Naive thymus-derived CD4-positive, alpha-beta T cell (primary cell): Measurements from ENCODE around the gene RASAL2. TPM values are rescaled to one million over a fixed set of nuclear protein-coding genes. Genes with fewer than 3 reads are reported as not detected.

ENCODE experiments used
- ATAC-seq: fragments of 150-1000 bp; cut with Tn5 transposase; 2 replicates; pipeline ENCODE4 v1.10.0; 2021; ENCODE audit warnings: mild to moderate bottlenecking, moderate library complexity
- CTCF ChIA-PET: fragments of 350-600 bp; sonication (Branson Sonifier 250); formaldehyde crosslinking; loops from one replicate; lab custom pipeline; 2021; ENCODE audit warnings: antibody characterized with exemption; lab: Charles Lee
- POLR2A ChIA-PET: fragments of 350-600 bp; sonication (Branson Sonifier 250); formaldehyde crosslinking; loops from one replicate; lab custom pipeline; 2021; ENCODE audit warnings: antibody characterized with exemption, inconsistent platforms; lab: Charles Lee
- DNase-seq, 9 donors: peaks; one replicate each; pipeline versions ENCODE4 v3.0.0 to v3.0.0-alpha.2; 2020 to 2022; ENCODE audit warnings: mixed read lengths in 1 of 9
- H3K27ac ChIP-seq: one replicate; pipeline ENCODE4 v1.7.0; 2013; ENCODE audit warnings: mild to moderate bottlenecking, low read depth, low read length, moderate library complexity
- H3K27me3 ChIP-seq, 2 donors: one replicate each; pipeline ENCODE4 v1.7.0; 2013; ENCODE audit warnings: low read length in 2 of 2, mild to moderate bottlenecking in 2 of 2, moderate library complexity in 2 of 2; ENCODE audit not compliant: control insufficient read depth in 2 of 2, insufficient read depth in 2 of 2
- H3K36me3 ChIP-seq, 3 experiments: 1 replicate in 2 of 3; 2 replicates in 1 of 3; pipeline ENCODE4 v1.7.0; 2013; ENCODE audit warnings: low read length in 3 of 3, mild to moderate bottlenecking in 3 of 3, moderate library complexity in 1 of 3; ENCODE audit not compliant: insufficient read depth in 3 of 3, control insufficient read depth in 2 of 3
- H3K4me1 ChIP-seq, 2 donors: one replicate each; pipeline ENCODE4 v1.7.0; 2013; ENCODE audit warnings: low read length in 2 of 2, mild to moderate bottlenecking in 2 of 2, moderate library complexity in 1 of 2; ENCODE audit not compliant: control insufficient read depth in 2 of 2, insufficient read depth in 2 of 2
- H3K4me3 ChIP-seq: 2 replicates; pipeline ENCODE4 v1.7.0; 2013; ENCODE audit warnings: mild to moderate bottlenecking, low read length
- H3K9me3 ChIP-seq, 3 experiments: 1 replicate in 2 of 3; 2 replicates in 1 of 3; pipeline ENCODE4 v1.7.0; 2013; ENCODE audit warnings: low read length in 3 of 3; ENCODE audit not compliant: control insufficient read depth in 2 of 3
- H3K27ac Mint-ChIP-seq, 9 donors: one replicate each; pipeline ENCODE4 v1.8.0; 2020 to 2022; ENCODE audit warnings: mixed read lengths in 9 of 9, mild to moderate bottlenecking in 8 of 9, moderate library complexity in 5 of 9, inconsistent platforms in 2 of 9
- H3K27me3 Mint-ChIP-seq, 5 donors: one replicate each; pipeline ENCODE4 v1.8.0; 2021 to 2022; ENCODE audit warnings: mixed read lengths in 5 of 5, mild to moderate bottlenecking in 1 of 5
- H3K36me3 Mint-ChIP-seq, 5 donors: one replicate each; pipeline ENCODE4 v1.8.0; 2020 to 2022; ENCODE audit warnings: mixed read lengths in 5 of 5, mild to moderate bottlenecking in 3 of 5, inconsistent platforms in 1 of 5
- H3K4me1 Mint-ChIP-seq, 7 donors: one replicate each; pipeline ENCODE4 v1.8.0; 2020 to 2022; ENCODE audit warnings: mixed read lengths in 7 of 7, mild to moderate bottlenecking in 3 of 7, inconsistent platforms in 1 of 7
- H3K4me3 Mint-ChIP-seq, 10 donors: one replicate each; pipeline ENCODE4 v1.8.0; 2020 to 2022; ENCODE audit warnings: mild to moderate bottlenecking in 10 of 10, mixed read lengths in 10 of 10, moderate library complexity in 6 of 10, inconsistent platforms in 2 of 10
- H3K9me3 Mint-ChIP-seq, 11 donors: one replicate each; pipeline ENCODE4 v1.8.0; 2020 to 2022; ENCODE audit warnings: mixed read lengths in 11 of 11, mild to moderate bottlenecking in 4 of 11, inconsistent platforms in 1 of 11, moderate library complexity in 1 of 11
- intact Hi-C, 2 donors: fragments of 100-400 bp; cut with micrococcal nuclease; formaldehyde crosslinking; loops; one replicate each; pipeline ENCODE4 v1.15.1; 2023
- polyA plus RNA-seq, 2 donors: library from polyadenylated mRNA; unstranded; fragments of 300-500 nt; fragmentation: Illumina TruSeq; gene quantifications; one replicate each; pipeline ENCODE4 v1.2.3, GENCODE V29; 2021
- total RNA-seq, 6 experiments: library from RNA in 5 of 6; stranded (reverse) in 5 of 6; gene quantifications; 1 replicate in 5 of 6; 2 replicates in 1 of 6; pipeline ENCODE4 v1.2.3 and lab custom pipeline; 2021 to 2026

Gene RASAL2
- total and polyA plus RNA-seq, 7 experiments from 2014 or later, result 0.11 to 0.69 (median 0.15) TPM; not detected in 3

DNA sequence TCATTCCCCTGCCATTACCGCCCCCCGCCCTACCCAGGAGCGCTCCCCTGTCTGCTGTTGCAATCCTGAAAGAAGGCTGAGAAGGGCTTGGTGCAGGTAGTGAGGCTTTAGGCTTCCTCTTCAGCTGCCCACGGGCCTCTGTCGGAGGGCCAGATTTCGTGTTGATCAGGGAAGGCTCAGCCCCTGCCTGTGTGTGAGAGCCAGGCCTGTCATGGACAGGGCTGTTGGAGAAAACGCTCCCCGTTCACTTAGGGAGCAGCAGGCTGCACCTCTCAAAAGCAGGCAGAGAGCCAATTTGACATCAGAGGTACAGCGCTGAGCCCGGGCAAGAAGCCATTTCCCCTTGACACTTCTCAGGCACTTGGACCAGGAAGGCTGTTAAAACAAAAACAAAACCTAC is 438.0 kb downstream of the RASAL2 start:
- Histone ChIP-seq H3K4me1 (peaks cover 0 to 6% of the 10 kb centered on the region in 2 donors), H3K36me3 (no peaks in the 10 kb centered on the region), H3K27me3 (no peaks in the 10 kb centered on the region), H3K4me3 (no peak overlapping the region), H3K9me3 (no peaks in the 10 kb centered on the region), H3K27ac (no peak overlapping the region)
- Mint-ChIP-seq H3K4me3 (no peak overlapping the region), H3K4me1 (peaks cover 0 to 4% (median 4%) of the 10 kb centered on the region in 7 donors), H3K27me3 (peaks cover 0 to 2% (median 0%) of the 10 kb centered on the region in 5 donors), H3K27ac (no peak overlapping the region), H3K36me3 (no peaks in the 10 kb centered on the region), H3K9me3 (no peaks in the 10 kb centered on the region)
- DNase-seq, result peak in 1 of 9 donors; percentile 6
- intact Hi-C loops, result loop anchor here (1.0 to 5.0 kb wide), 7 partner anchors 10 to 837 kb away; no protein-coding TSS in a partner anchor
- ATAC-seq, result peak; percentile 6
- CTCF ChIA-PET, result interaction anchor here (0.6 to 4.3 kb wide), 7 partner anchors 10 to 535 kb away, joined by 3 to 29 read pairs (median 5); no protein-coding TSS in a partner anchor
- POLR2A ChIA-PET, result no interaction called here

DNA sequence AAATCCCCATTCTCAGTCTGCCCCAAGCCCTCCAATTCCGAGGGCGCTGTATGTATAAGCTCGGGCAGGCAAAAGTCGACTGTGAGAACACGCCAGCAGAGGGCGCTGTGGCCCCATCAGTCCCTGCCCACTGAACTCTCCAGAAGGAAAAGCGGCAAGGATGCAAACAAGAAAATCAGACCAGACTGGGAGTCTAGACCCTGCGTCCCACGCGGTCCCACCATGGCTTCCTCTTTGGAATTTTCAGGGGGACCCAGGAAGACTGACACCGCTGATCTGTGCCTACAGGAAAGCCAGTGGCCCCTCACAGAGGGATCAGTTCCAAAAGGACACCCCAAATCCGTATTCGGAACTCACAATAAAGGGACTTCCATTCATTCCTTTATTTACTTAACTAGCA is 438.5 kb downstream of the RASAL2 start:
- Histone ChIP-seq H3K9me3 (no peaks in the 10 kb centered on the region), H3K27me3 (no peaks in the 10 kb centered on the region), H3K4me1 (peaks cover 0 to 6% of the 10 kb centered on the region in 2 donors), H3K27ac (no peak overlapping the region), H3K4me3 (no peak overlapping the region), H3K36me3 (no peaks in the 10 kb centered on the region)
- ATAC-seq, result peak; percentile 92
- ChIA-PET POLR2A (interaction anchor here (0.5 kb wide), 1 partner anchor 198 kb away, joined by 4 read pairs; no protein-coding TSS in a partner anchor), CTCF (interaction anchor here (0.6 to 4.3 kb wide), 7 partner anchors 9 to 534 kb away, joined by 3 to 29 read pairs (median 5); no protein-coding TSS in a partner anchor)
- no peaks in the 10 kb centered on the region for H3K36me3 Mint-ChIP-seq
- peaks cover 0 to 4% (median 4%) of the 10 kb centered on the region in 7 donors for H3K4me1 Mint-ChIP-seq
- peaks cover 0 to 2% (median 0%) of the 10 kb centered on the region in 5 donors for H3K27me3 Mint-ChIP-seq
- peak overlapping the region in 1 of 10 donors; percentile 27 for H3K4me3 Mint-ChIP-seq
- intact Hi-C loops, result loop anchor here (1.0 to 5.0 kb wide), 7 partner anchors 10 to 837 kb away; no protein-coding TSS in a partner anchor
- H3K9me3 Mint-ChIP-seq, result no peaks in the 10 kb centered on the region
- H3K27ac Mint-ChIP-seq, result no peak overlapping the region
- DNase-seq, result peak; percentile 42 to 74 (median 63)

DNA sequence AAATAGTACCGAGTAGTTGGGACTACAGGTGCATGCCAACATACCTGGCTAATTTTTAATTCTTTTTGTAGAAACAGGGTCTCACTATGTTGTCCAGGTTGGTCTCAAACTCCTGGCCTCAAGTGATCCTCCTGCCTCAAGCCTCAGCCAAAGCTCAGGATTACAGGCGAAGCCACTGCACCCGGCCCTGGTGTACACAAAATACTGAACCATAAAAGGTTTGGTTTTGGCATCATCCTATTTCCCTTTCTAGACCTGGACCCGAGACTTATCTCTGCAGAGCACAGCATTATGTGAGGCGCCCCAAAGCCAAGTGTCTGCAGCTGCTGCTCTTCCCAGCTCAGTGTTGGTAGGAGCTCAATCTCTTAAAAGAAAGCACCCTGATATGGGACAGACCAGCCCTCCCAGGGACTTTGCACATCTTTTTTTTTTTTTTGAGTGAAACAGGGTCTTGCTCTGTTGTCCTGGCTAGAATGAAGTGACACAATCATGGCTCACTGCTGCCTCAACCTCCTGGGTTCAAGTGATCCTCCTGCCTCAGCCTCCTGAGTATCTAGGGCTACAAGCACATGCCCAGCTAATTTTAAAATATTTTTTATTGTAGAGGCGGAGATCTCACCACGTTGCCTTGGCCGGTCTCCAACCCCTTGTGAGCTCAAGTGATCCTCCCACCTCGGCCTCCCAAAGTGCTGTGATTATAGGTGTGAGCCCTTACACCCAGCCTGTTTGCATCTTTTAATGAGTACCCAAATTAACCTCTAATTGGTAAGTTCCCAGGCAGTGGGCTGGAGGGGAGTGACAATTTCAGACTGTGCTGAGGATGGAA is 439.4 kb downstream of the RASAL2 start:
- H3K9me3 Mint-ChIP-seq, result no peaks in the 10 kb centered on the region
- DNase-seq (no peak), ATAC-seq (no peak)
- ChIA-PET POLR2A (no interaction called here), CTCF (interaction anchor here (0.5 to 4.3 kb wide), 8 partner anchors 132 to 1319 kb away, joined by 3 to 29 read pairs (median 4); no protein-coding TSS in a partner anchor)
- H3K4me3 Mint-ChIP-seq, result no peak overlapping the region
- intact Hi-C loops, result loop anchor here (2.0 to 5.0 kb wide), 3 partner anchors 219 to 544 kb away; no protein-coding TSS in a partner anchor
- H3K4me1 ChIP-seq, result peaks cover 0 to 6% of the 10 kb centered on the region in 2 donors
- H3K27ac ChIP-seq, result no peak overlapping the region
- H3K4me3 ChIP-seq, result no peak overlapping the region
- no peaks in the 10 kb centered on the region for H3K9me3 ChIP-seq
- peaks cover 0 to 2% (median 0%) of the 10 kb centered on the region in 5 donors for H3K27me3 Mint-ChIP-seq
- no peak overlapping the region for H3K27ac Mint-ChIP-seq
- no peaks in the 10 kb centered on the region for H3K27me3 ChIP-seq
- H3K36me3 ChIP-seq, result no peaks in the 10 kb centered on the region
- H3K36me3 Mint-ChIP-seq, result no peaks in the 10 kb centered on the region
- peaks cover 0 to 4% (median 4%) of the 10 kb centered on the region in 7 donors for H3K4me1 Mint-ChIP-seq

Other genes starting within 250 kb of the RASAL2 start
- under 1 TPM in 1 of 5 experiments, not detected in 4; 0.27 TPM for gene SEC16B, start 124.0 kb upstream of the RASAL2 start, total RNA-seq
- gene SEC16B, start 124.0 kb upstream of the RASAL2 start, polyA plus RNA-seq, result not detected